ENCODE data around the gene MYOD1.

The MYOD1 gene

GRCh38 chr11:17686231-17686980 lies 33.0 kb upstream of the MYOD1 start:
- H3K27ac ChIP-seq, result no peak overlapping the region
- TF ChIP-seq ZFX (IDR thresholded peaks at IDR 0.05) (no peak), CTCF (conservative IDR thresholded peaks at IDR 0.05) (no peak)

GRCh38 chr11:17687946-17688670 lies 31.3 kb upstream of the MYOD1 start:
- no peak overlapping the region for H3K27ac ChIP-seq
- TF ChIP-seq CTCF (conservative IDR thresholded peaks at IDR 0.05), result no peak
- no peak for TF ChIP-seq ZFX (IDR thresholded peaks at IDR 0.05)

GRCh38 chr11:17691550-17691949 lies 27.8 kb upstream of the MYOD1 start:
- H3K27ac ChIP-seq, result no peak overlapping the region
- TF ChIP-seq CTCF (conservative IDR thresholded peaks at IDR 0.05) (no peak), ZFX (IDR thresholded peaks at IDR 0.05) (no peak)

GRCh38 chr11:17691976-17692375 lies 27.4 kb upstream of the MYOD1 start:
- no peak for TF ChIP-seq ZFX (IDR thresholded peaks at IDR 0.05)
- TF ChIP-seq CTCF (conservative IDR thresholded peaks at IDR 0.05), result no peak
- no peak overlapping the region for H3K27ac ChIP-seq

- no peak overlapping the region for H3K27ac ChIP-seq
- TF ChIP-seq ZFX (IDR thresholded peaks at IDR 0.05), result no peak
- TF ChIP-seq CTCF (conservative IDR thresholded peaks at IDR 0.05), result no peak
These were observed 26.4 kb upstream of the MYOD1 start for GRCh38 chr11:17692931-17693330.

- TF ChIP-seq CTCF (conservative IDR thresholded peaks at IDR 0.05) (no peak), ZFX (IDR thresholded peaks at IDR 0.05) (no peak)
These were observed 25.8 kb upstream of the MYOD1 start for GRCh38 chr11:17693531-17693930.

GRCh38 chr11:17694494-17695110 lies 24.8 kb upstream of the MYOD1 start:
- TF ChIP-seq ZFX (IDR thresholded peaks at IDR 0.05), result no peak
- H3K27ac ChIP-seq, result no peak overlapping the region

More at GRCh38 chr11:17693531-17693930, 25.8 kb upstream of the MYOD1 start:
- no peak overlapping the region for H3K27ac ChIP-seq
